BJ (cell line): ENCODE data around the gene SH3PXD2B. TPM values are rescaled to one million over a fixed set of nuclear protein-coding genes. Genes with fewer than 3 reads are reported as not detected.
A peak's percentile ranks its signal among the peaks of the same experiment; 100 is the strongest.

Experiments
- CTCF ChIA-PET: fragments of 350-600 bp; formaldehyde crosslinking; extraction: SDS; loops from one replicate; lab custom pipeline; 2021; ENCODE audit warnings: antibody characterized with exemption, inconsistent platforms; lab: Yijun Ruan, JAX
- POLR2A ChIA-PET: fragments of 300-600 bp; sonication (Branson Sonifier 250); formaldehyde crosslinking; extraction: SDS; loops from one replicate; lab custom pipeline; 2021; ENCODE audit warnings: antibody characterized with exemption; lab: Charles Lee
- DNase-seq: peaks from one replicate; pipeline ENCODE4 v3.0.0-alpha.2; 2011; ENCODE audit warnings: low read depth
- H3K27me3 ChIP-seq: 2 replicates; pipeline ENCODE4 v1.6.0; 2011; ENCODE audit warnings: low read length; ENCODE audit not compliant: control insufficient read depth, insufficient read depth
- H3K36me3 ChIP-seq: 2 replicates; pipeline ENCODE4 v1.5.1; 2011; ENCODE audit warnings: low read length; ENCODE audit not compliant: control insufficient read depth, insufficient read depth
- H3K4me3 ChIP-seq: 2 replicates; pipeline ENCODE4 v1.5.1; 2011; ENCODE audit warnings: low read depth, mild to moderate bottlenecking, control low read depth, low read length
- CTCF ChIP-seq: IDR thresholded peaks from 2 replicates; pipeline ENCODE4 v1.5.1; 2011; ENCODE audit warnings: low read depth, mild to moderate bottlenecking, control low read depth, inconsistent platforms, low read length, moderate library complexity; ENCODE audit not compliant: insufficient read depth
- polyA plus RNA-seq: library from polyadenylated mRNA; depleted of rRNA; stranded (reverse); fragments of >200 nt; gene quantifications from 2 replicates; pipeline ENCODE4 v1.2.3, GENCODE V29; 2011

Gene SH3PXD2B
- polyA plus RNA-seq, 1 experiment = 15.5 TPM

DNA sequence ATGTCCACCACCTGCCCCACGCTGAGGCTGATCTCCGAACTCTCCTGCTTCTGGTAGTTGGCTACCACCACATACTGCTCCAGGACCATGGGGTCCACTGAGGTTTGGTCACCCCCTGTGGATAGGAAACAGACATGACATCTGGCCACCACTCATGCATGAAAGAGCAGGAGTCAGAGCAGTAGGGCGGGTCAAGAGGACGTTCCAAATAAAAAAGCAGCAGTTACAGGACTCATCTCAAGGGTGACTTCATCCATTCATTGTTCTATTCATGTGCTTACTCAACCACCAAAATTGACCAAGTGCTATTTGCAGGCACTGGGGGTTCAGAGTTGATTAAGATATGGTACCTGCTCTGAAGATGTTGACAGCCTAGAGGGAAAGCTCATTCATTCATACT is 91.6 kb downstream of the SH3PXD2B start:
- H3K27me3 ChIP-seq = no peaks in the 10 kb centered on the region
- TF ChIP-seq CTCF = no peak
- peaks cover 5% of the 10 kb centered on the region for H3K36me3 ChIP-seq
- DNase-seq = no peak
- CTCF ChIA-PET = no interaction called here
- POLR2A ChIA-PET = no interaction called here
- no peak overlapping the region for H3K4me3 ChIP-seq

- H3K27me3 ChIP-seq = no peaks in the 10 kb centered on the region
- ChIA-PET CTCF (interaction anchor here (1.2 to 1.9 kb wide), 2 partner anchors 90 to 450 kb away, joined by 4 read pairs; no protein-coding TSS in a partner anchor), POLR2A (no interaction called here)
- no peak for TF ChIP-seq CTCF
- no peak overlapping the region for H3K4me3 ChIP-seq
- peak; percentile 96 for DNase-seq
- H3K36me3 ChIP-seq = peaks cover 7% of the 10 kb centered on the region
These were observed 92.6 kb downstream of the SH3PXD2B start for GRCh38 chr5:172361566-172362238.

- peaks cover 22% of the 10 kb centered on the region for H3K36me3 ChIP-seq
- TF ChIP-seq CTCF = no peak
- H3K27me3 ChIP-seq = no peaks in the 10 kb centered on the region
- H3K4me3 ChIP-seq = no peak overlapping the region
- POLR2A ChIA-PET = no interaction called here
- DNase-seq = no peak
- CTCF ChIA-PET = interaction anchor here (1.2 kb wide), 1 partner anchor 12 kb away, joined by 3 read pairs; no protein-coding TSS in a partner anchor
These were observed 96.0 kb downstream of the SH3PXD2B start for GRCh38 chr5:172358345-172358744.

DNA sequence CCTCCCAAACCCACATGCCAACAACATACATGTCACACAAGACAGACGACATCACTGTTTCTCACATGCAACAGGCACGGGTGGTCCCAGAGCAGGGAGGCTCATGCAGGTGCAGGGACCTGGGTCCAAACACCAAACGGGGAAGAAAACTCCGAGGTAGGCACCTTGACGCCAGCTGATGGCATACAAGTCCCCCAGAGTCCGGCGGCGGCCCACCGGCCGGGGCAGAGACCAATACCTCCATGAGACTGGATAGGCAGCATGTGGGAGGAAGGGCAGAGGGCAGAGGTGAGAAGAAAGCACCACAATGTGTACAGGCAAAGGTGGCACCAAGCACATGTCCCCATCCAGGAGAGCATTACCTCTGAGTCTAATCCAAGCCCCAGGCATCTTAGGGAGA is 97.8 kb downstream of the SH3PXD2B start:
- ChIA-PET CTCF (no interaction called here), POLR2A (no interaction called here)
- TF ChIP-seq CTCF = no peak
- DNase-seq = no peak
- Histone ChIP-seq H3K27me3 (no peaks in the 10 kb centered on the region), H3K36me3 (peaks cover 26% of the 10 kb centered on the region), H3K4me3 (no peak overlapping the region)

DNA sequence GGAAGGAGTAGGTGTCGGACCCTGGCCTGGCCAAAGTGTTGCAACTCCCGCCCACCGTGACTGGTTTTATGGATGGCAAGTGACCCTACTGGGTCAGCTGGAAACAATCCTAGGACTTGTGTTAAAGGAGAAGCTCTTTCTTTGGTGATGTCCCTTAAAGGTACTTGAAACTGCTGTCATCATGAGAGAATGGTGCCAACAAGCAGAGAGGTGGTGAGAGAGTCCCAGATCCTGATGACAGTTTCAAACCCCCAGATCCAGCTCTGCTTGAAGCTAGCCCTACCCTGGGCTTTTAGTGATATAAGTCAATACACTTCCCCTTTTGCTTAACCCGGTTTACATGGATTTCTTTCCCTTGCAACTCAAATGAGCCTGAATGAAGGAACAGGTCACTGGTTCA is 98.3 kb downstream of the SH3PXD2B start:
- Histone ChIP-seq H3K4me3 (no peak overlapping the region), H3K27me3 (no peaks in the 10 kb centered on the region), H3K36me3 (peaks cover 29% of the 10 kb centered on the region)
- ChIA-PET POLR2A (no interaction called here), CTCF (no interaction called here)
- no peak for TF ChIP-seq CTCF
- DNase-seq = no peak
